PFSK-1 (cell line): ENCODE data around the gene PTPRN2.

ENCODE experiments used
- POLR2AphosphoS5 ChIP-seq: IDR thresholded peaks from 2 replicates; pipeline ENCODE4 v1.6.1; 2012; ENCODE audit warnings: low read depth, mild to moderate bottlenecking, control low read depth, low read length, moderate library complexity
- REST ChIP-seq, 2 experiments: IDR thresholded peaks; 2 replicates each; pipeline versions ENCODE4 v1.6.1 to v1.8.0; 2011 to 2012; ENCODE audit warnings: low read depth in 2 of 2, low read length in 2 of 2, control low read depth in 1 of 2, inconsistent platforms in 1 of 2, mild to moderate bottlenecking in 1 of 2, moderate library complexity in 1 of 2; ENCODE audit not compliant: insufficient read depth in 1 of 2
- SIN3A ChIP-seq: IDR thresholded peaks from 2 replicates; pipeline ENCODE4 v1.6.1; 2012; ENCODE audit warnings: mild to moderate bottlenecking, low read length, moderate library complexity, borderline replicate concordance; ENCODE audit not compliant: insufficient read depth
- TAF1 ChIP-seq: IDR thresholded peaks from 2 replicates; pipeline ENCODE4 v1.6.1; 2012; ENCODE audit warnings: low read length, control low read depth, borderline replicate concordance; ENCODE audit not compliant: insufficient read depth

- TF ChIP-seq TAF1 (no peak), POLR2AphosphoS5 (no peak), REST (IDR thresholded peaks at IDR 0.05; ENCODE audit: insufficient read depth in 1 of 2, low read depth in 2 of 2, low read length in 2 of 2) (no peak), SIN3A (no peak)
Observed at GRCh38 chr7:157727964-157728615, 859.5 kb downstream of the PTPRN2 start.
